ENCODE measurements around the gene LINGO3.
A peak's percentile ranks its signal among the peaks of the same experiment; 100 is the strongest.

LINGO3 gene

DNA sequence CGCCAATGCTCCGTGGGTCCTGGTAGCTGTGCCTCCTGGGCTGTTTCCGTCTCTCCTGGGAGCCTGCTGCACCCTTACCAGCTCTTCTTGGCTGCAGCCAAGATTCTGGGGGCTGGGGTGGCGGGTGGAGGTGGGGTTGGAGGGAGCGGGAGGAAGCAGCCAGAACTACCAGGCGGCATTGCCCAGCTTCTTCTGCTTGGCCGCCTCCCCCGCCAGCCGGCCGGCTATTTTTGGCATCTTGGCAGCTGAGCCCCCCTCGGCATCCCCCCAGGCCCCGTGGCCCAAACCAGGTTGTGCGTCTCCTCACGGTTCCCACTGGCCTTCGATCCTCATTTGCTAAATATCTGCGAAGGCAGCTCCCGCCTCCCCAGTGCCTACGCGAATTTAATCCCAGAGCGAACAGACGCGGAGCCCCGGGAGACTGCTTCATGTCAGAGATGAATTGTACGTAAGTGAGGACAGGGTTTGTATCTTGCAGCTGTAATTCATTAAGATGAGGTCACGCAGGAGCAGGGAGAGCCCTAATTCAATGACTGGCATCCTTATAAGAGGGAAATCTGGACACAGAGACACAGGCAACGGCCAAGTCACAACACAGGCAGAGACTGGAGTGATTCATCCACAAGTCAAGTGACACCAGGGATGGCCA lies 13.1 kb downstream of the LINGO3 start:
- DNase-seq (ENCODE audit: extremely low read depth, low read depth): peak; percentile 56
- TF ChIP-seq, protein P1, sequence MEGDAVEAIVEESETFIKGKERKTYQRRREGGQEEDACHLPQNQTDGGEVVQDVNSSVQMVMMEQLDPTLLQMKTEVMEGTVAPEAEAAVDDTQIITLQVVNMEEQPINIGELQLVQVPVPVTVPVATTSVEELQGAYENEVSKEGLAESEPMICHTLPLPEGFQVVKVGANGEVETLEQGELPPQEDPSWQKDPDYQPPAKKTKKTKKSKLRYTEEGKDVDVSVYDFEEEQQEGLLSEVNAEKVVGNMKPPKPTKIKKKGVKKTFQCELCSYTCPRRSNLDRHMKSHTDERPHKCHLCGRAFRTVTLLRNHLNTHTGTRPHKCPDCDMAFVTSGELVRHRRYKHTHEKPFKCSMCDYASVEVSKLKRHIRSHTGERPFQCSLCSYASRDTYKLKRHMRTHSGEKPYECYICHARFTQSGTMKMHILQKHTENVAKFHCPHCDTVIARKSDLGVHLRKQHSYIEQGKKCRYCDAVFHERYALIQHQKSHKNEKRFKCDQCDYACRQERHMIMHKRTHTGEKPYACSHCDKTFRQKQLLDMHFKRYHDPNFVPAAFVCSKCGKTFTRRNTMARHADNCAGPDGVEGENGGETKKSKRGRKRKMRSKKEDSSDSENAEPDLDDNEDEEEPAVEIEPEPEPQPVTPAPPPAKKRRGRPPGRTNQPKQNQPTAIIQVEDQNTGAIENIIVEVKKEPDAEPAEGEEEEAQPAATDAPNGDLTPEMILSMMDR (IDR thresholded peaks at IDR 0.05; ENCODE audit: low read depth, low read length, missing control alignments): no peak
- no peak overlapping the region for H3K4me3 ChIP-seq (replicated peaks; ENCODE audit: low read depth, low read length)

DNA sequence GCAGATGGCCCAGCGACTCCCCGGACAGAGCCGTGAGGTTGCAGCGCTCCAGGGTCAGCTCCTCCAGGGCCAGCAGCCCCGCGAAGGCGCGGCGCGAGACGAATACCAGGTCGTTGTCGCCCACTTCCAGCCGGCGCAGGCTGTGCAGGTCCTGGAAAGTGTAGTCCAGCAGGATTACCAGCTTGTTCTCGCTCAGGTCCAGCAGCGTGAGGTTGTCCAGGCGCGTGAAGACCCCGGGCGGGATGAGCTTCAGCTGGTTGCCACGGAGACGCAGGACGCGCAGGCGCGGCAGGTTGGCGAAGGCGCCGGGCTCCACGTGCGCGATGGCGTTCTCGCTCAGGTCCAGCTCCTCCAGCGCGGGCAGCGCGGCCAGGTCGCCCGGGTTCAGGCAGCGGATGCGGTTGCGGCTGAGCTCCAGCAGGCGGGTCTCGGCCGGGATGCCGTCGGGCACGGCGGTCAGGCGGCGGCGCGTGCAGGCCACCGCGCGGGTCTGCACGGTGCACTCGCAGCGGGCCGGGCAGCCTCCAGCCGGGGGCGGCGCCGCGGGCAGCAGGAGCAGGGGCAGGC lies 16.7 kb downstream of the LINGO3 start:
- 0 out of 2 replicates have a peak overlapping the region, but pooled peaks have one; percentile 9 for H3K4me3 ChIP-seq (replicated peaks; ENCODE audit: low read depth, low read length)
- TF ChIP-seq, protein P1 (IDR thresholded peaks at IDR 0.05; ENCODE audit: low read depth, low read length, missing control alignments): no peak
- DNase-seq (ENCODE audit: extremely low read depth, low read depth): no peak

DNA sequence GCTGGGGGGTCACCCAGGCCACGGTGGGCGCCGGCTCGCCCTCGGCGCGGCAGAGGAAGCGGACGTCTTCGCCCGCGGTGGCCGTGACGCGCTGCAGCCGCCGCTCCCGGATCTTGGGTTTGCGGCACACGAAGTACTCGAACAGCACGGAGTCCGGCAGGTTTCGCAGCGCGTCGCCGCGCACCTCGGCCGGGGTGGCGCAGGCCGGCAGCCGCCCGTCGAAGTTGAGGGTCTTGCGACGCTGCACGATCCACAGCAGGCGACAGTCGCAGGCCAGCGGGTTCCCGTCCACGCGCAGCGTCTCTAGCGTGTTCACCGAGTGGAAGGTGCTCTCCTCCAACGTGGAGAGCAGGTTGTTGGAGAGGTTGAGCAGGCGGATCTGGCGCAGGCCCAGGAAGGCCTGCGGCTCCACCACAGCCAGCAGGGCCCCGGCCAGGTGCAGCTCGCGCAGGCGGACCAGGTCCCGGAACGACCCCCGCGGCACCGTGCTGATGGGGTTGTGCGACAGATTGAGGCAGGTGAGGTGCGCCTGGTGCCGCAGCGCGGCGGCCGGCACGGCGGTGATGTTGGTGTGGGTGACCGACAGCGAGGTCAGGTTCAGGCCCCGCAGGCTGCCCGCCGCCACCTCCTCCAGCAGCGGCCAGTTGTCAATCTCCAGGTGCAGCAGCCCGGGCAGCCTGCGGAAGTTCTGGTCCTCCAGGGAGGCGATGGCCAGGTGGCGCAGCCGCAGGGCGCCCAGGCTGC lies 17.3 kb downstream of the LINGO3 start:
- no peak for DNase-seq (ENCODE audit: extremely low read depth, low read depth)
- TF ChIP-seq, protein P1 (IDR thresholded peaks at IDR 0.05; ENCODE audit: low read depth, low read length, missing control alignments): no peak
- 0 out of 2 replicates have a peak overlapping the region, but pooled peaks have one; percentile 9 for H3K4me3 ChIP-seq (replicated peaks; ENCODE audit: low read depth, low read length)

DNA sequence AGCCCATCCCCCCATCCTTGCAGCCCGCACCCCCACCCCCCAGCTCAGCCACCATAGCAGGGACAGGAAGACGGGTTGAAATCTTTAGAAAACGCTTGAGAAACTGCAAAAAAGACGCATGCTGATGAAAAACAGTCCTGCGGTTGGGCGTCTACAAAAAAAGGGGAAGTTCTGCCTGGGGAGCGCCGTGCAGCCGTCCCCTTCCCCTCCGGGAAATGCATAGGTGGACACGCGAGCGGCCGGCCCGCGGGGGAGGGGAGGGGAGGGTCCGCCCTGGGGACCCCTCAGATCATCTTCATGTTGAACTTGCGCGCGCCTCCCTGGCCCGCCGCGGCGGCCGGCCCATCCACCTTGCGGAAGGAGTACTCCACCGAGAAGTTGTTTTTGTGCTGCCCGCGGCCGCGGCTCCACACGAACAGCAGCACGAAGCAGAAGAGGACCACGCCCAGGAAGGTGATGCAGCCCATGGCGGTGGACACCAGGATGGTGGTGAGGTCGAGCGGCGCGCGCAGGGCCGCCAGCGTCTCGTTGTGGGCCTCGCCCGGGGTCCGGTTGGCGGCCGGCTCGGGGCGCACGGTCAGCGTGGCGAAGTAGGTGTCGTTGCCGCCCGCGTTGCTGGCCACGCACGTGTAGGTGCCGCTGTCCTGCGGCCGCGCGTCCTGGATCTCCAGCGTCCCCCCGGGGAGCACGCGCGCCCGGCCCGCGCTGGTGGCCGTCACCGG lies 18.1 kb downstream of the LINGO3 start:
- peak overlapping the region; percentile 13; the same call in 1 of the 2 replicates for H3K4me3 ChIP-seq (replicated peaks; ENCODE audit: low read depth, low read length)
- no peak for DNase-seq (ENCODE audit: extremely low read depth, low read depth)
- TF ChIP-seq, protein P1 (IDR thresholded peaks at IDR 0.05; ENCODE audit: low read depth, low read length, missing control alignments): no peak

DNA sequence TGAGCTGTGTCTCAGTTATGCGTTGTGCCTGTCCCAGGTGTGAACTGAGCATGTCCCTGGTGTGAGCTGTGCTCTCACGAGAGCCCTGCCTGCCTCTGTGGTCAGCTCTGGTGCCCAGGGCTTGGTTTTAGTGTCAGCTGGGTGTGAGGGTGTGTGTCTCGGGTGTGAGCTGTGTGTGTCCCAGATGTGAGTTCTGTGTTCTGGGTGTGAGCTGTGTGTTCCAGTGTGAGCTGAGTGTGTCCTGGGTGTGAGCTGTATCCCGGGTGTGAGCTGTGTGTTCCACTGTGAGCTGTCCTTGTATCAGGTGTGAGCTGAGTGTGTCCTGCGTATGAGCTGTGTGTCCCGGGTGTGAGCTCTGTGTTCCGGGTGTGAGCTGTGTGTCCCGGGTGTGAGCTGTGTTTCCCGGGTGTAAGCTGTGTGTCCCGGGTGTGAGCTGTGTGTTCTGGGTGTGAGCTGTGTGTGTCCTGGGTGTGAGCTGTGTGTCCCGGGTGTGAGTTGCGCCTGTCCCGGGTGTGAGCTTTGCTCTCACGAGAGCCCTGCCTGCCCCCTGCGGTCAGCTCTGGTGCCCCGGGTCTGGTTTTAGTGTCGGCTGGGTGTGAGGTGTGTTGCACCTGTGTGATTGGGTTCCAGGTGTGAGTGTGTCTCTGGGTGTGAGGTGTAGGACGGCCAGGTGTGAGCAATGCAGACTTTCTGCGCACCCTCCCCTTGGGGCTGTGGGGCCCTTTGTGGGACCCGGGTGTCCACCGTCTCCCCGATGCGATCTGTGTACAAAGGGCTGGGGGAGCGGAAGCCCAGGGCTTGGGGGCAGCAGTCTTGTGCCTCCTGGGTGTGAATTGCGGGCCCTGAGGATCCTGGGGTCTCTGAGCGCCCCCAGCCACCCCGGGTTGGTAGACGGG lies 18.9 kb downstream of the LINGO3 start:
- no peak overlapping the region for H3K4me3 ChIP-seq (replicated peaks; ENCODE audit: low read depth, low read length)

More for the DNA sequence above, 18.9 kb downstream of the LINGO3 start:
- DNase-seq (ENCODE audit: extremely low read depth, low read depth): no peak
- TF ChIP-seq, protein P1 (IDR thresholded peaks at IDR 0.05; ENCODE audit: low read depth, low read length, missing control alignments): no peak
